ENCODE data around the gene AMOTL2.

Gene AMOTL2

DNA sequence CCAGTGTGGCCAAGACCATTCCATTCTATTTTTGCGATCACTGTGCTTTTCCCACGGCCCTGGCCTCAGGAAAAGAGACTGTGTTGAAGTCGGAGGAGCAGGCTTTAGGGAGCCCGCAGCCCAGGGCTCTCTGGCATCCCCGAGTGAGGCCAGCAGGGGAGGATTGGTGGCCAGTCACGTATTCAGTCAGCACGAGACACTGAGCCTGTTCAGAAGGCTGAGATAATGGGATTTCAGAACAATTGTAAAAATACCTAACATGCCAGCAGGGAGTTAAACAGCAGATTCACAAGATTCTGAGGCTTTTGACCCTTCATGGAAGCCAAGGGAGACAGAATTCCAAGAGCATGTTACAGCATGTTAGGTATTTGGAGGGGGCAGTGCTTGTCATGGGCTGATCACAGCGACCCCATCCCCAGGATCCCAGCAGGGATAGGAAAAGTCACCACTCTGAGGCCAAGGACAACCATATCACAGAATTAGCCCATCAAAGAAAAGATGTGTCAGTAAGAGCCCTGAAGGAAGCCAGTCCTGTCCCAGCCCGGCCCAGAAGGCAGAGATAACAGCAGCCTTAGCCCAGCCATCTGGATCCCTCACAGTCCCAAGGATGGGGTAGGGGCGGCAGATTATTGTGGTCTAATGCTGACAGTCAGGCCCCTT is 40.6 kb downstream of the AMOTL2 start:
- DNase-seq (ENCODE audit: low spot score) = no peak

DNA sequence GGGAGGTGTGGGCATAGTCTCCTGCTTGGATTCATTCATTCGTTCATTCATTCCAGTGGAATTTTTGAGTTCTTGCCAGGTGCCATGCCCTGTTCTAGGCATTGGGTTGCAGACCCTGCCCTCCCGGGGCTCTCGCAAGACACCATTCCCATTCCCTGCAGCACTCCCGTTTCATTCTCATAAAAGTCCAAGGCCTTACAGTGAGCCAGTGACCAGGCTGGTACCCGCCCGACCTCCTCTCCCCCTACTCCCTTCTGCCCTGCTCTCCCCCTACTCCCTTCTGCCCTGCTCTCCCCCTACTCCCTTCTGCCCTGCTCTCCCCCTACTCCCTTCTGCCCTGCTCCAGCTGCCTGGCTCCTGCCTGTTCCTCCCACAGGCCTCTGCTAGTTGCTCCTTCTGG is 41.9 kb downstream of the AMOTL2 start:
- DNase-seq (ENCODE audit: low spot score) = no peak

DNA sequence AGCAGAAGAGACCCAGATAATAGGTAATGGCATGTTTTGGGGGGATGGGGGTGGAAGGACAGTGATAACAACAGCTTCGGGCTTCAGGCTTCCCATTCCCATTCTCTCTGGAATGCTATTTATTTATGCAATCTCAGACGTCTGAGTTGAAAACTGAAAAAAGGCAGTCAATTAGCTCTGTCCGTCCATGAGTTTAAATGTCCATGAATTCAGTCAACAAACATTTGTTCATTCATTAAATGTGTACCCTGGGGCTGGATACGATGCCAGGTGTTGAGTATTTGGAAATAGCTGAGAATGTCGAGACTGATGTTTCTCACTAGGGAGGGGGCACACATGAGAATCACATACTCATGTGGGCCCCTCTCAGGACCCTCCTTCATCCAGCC is 42.4 kb downstream of the AMOTL2 start:
- no peak for DNase-seq (ENCODE audit: low spot score)

DNA sequence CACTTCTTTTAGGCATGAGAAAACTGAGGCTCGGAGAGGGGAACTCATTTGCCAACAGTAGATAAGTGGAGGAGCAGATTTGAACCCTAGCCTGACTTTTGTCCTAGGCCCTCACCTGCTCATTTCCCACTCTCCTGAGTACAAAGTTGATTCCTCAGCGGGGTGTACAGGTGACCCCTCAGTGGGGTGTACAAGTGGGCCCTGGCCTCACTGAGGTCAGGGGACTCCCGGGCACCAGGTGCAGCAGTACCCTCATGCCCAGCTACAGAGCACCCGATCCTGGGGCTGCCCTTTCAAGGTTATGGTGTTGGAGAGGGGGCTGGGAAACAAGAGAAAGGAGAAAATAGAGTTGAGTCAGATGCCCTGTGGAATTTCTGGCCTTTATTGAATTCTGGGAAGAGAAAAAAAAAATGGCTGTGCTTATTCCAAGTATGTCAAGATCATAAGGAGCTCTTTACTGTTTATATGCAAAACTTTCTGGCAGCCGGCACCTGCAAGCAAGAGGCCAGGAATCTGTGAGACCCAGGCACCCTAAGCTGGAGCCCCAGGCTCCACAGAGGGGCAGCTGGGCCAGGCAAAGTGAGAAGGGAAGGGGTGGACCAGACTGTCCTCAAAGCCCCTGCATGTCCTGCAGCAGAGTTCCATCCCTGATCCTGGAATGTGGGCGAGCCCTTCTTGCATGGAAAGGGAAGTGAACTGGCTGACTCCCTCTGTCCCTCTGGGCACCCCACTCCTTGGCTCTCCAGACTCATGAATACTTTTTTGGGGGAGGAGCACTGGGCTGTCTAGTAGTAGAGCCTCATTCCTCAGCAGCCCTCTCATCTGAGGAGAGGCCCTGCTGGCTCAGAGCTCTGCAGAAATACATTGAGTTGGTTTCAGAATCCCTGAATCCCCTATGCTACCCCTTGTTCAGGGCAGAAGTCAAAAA is 43.1 kb downstream of the AMOTL2 start:
- no peak for DNase-seq (ENCODE audit: low spot score)

DNA sequence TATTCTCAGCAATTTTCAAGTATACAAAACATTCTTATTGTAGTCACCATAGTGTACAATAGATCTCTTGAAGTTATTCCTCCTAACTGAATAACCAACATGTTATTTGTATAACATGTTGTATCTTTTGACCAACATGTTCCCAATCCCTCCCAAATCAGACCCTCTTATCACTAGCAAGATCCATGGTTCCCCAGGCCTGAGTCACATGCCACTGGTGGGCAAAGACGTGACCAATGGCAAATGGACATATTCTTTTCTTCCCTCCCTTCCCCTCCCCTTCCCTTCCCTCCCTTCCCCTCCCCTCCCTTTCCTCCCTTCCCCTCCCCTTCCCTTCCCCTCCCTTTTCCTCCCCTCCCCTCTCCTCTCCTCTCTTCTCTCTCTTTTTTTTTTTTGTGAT is 45.4 kb downstream of the AMOTL2 start:
- DNase-seq (ENCODE audit: low spot score) = no peak

GRCh38 chr3:134328147-134328591 is 46.1 kb downstream of the AMOTL2 start:
- no peak for DNase-seq (ENCODE audit: low spot score)

DNA sequence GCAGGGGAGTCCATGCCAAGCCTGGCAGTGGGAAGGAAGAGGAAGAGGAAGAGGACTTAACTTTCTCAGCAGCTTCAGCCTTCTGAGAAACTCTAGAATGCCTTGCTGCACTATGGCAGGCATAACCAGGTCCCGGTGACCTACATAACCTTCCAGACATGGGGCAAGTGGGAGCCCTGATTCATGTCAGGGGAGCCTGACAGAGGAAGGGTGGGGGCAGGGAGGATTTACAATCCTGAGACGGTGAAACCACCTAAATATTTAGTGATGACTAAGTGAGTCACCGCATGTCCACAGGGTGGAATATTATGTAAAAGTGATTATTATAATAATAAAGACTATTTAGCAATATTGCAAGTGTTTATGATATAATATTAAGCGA is 46.7 kb downstream of the AMOTL2 start:
- DNase-seq (ENCODE audit: low spot score) = no peak

DNA sequence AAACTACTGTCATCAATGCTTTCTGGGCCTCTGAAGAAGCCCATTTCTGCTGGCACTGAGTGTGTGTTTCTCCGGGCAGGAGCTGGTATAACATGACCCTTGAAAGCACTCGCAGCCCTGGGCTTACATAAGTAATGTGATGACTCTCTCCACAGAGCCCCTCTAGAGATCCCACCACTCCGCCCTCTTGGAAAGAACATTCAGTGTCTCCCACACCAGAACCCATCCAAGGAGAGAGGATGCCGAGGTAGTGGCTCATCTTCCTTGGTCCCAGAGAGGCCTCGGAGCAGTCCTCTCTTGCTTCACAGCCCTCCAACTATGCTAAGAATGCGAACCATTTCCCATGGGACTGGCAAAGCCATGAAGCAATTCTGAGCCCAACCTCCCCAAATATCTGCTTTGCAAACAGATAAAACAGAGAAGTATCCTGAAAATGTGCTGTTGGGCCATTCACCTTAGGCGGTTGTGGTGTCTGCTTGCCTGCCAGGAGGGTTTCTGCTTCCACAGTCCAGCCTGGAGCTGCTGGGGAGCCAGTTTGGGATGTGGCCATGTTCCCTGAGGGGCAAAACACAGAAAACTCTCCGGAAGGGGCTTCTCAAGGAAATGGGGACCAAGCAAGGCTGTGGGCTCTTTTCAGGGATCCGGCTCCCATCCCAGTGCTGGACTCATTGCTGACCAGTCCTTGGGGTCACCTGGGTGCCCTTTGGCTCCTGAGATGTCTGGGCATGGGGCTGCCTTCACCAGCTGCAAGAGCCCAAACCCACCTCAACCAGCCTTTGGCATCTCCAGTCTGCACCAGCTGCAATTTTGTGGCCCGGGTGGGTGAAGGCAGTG is 47.3 kb downstream of the AMOTL2 start:
- DNase-seq (ENCODE audit: low spot score) = no peak

GRCh38 chr3:134326126-134326525 is 48.1 kb downstream of the AMOTL2 start:
- no peak for DNase-seq (ENCODE audit: low spot score)

GRCh38 chr3:134325706-134326105 is 48.5 kb downstream of the AMOTL2 start:
- DNase-seq (ENCODE audit: low spot score) = no peak

- DNase-seq (ENCODE audit: low spot score) = no peak
Observed at GRCh38 chr3:134325061-134325705, 49.1 kb downstream of the AMOTL2 start.

- DNase-seq (ENCODE audit: low spot score) = no peak
Observed at GRCh38 chr3:134323966-134324962, 50.0 kb downstream of the AMOTL2 start.

DNA sequence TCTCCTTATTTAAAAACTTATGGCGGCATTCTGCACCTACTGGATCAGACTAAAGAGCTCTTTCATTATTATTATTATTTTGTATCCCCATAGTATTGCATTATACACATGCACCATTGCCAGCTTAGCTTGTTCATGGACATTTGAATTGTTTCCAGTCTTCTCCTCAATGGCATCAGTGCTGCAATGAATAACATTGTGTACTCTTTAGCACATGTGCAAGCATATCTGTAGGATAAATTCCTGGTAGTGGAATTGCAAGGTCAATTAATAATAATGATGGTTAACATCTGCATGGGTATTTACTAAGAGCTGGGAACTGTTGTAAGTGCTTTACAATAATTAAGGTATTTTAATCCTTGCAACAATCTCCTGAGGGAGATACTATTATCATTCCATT is 52.0 kb downstream of the AMOTL2 start:
- no peak for DNase-seq (ENCODE audit: low spot score)

DNA sequence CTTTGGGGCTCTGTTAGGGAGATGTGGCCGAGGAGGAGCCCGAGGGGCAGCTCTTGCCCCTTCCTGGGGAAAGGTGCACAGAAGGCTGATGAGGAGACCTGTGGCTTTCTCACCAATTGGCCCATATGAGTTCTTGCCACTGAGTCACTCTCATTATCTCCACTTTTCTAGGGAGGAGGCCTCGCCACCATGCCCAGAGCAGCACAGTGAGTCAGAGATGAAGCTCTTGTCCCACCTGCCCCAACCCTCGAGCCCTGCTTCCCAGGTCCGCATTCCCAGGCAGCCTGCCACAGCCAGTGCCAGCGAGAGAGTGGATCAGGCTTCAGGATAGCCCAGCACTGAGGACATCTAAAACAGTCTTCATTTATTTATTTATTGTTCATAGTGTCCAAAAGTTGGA is 53.5 kb downstream of the AMOTL2 start:
- DNase-seq (ENCODE audit: low spot score) = no peak

- DNase-seq (ENCODE audit: low spot score) = no peak
Observed at GRCh38 chr3:134319931-134320330, 54.3 kb downstream of the AMOTL2 start.

DNA sequence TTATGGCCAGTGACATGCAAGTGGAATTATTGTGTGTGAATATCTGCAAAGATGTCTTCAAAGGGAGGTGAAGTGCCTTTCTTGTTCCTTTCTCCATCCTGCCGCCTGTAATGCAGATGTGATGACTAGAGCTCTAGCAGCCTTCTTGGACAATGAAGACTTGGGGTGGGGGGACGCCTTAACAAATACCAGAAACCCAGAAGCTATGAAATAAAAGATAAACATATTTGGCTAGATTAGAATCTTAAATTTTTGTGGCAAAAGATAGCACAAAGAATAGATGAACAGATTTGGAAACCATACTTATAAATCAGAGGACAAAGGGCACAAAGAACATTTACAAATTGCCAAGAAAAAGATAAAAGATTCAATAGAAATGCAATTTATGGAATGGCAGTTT is 56.1 kb downstream of the AMOTL2 start:
- no peak for DNase-seq (ENCODE audit: low spot score)

DNA sequence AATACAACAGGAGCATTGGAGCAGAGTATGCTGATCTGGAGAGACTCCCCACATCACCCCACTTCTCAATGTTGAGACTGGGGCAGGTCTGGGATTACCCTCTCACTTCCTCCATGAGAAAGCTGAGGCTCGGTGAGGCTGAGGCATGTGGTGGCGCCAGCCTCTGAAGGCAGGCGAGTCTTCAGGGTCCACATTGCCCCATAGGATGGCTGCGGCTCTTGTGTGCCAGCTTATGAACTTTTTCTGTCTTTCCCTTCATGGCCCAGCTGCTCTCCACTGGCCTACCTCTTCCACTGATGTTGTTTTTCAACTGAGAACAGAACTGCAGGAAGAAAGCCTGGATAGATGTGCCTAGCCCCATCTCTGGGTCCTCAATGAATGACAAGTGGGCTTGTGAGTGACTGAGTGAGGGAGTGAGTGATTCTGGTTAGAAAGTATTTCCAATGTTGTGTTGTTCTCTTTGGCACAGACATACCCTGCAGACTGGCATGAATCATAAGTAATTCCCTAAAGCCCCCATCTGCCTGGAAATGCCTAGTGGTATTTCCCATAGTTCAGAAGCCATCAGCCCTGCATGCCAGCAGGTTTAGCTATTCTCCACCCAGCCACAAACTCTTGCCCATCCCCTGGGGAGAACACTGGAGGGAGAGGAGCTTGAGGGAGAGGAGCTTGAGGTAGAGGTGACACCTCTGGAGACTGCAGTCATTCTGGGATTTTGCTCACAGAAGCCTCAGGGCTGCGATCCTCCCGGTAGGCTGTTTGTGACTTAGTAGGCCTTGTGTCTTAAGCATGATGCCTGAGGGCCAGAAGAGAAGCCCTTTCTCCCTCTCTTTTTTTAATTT is 56.9 kb downstream of the AMOTL2 start:
- no peak for DNase-seq (ENCODE audit: low spot score)

- no peak for DNase-seq (ENCODE audit: low spot score)
Observed at GRCh38 chr3:134315286-134316106, 58.8 kb downstream of the AMOTL2 start.
